HG02759 (cell line): ENCODE measurements around the gene ETV6.

Source experiments
- ATAC-seq: cut with Tn5 transposase; IDR thresholded peaks from one replicate; pipeline ENCODE4 v1.9.1; 2021; ENCODE audit warnings: mild to moderate bottlenecking, moderate library complexity; ENCODE audit not compliant: unreplicated experiment

The ETV6 gene

DNA sequence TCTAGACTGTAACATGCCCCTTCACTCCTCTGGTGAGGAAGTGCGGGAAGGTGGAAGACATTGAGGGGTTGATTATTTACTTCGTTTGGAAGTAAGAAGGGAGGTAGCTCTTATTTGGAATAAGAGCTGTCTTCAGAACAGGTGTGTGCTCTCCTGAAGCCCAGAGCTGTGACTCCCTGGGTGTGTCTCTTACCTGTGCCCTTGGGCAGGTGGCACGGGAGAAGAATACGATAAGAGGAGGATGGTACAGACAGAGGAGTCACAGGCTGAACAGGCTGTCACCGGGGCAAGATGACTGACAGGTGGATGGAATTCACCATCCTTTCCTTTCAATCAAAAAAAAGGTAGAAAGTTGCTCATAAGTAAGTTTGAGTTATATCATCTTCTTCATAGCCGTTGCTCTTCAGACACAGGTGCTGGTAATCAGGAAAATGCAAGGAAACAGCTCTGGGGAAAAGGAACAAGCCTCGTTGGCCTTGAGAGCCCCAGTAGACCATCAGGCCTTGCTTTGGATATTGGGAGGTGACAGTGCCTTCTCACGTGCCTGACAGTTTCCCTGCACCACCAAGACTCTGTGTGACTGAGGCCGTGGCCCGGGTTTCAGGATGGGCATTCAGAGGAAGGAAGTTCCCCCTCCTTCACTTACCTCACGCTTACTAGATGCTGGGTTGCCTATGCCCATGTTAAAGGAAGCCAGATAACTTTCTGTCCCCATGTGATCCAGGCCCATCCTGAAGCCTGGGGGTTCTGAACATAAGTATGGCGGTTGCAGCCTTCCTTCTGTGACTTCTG is 120.4 kb downstream of the ETV6 start:
- ATAC-seq: no peak

DNA sequence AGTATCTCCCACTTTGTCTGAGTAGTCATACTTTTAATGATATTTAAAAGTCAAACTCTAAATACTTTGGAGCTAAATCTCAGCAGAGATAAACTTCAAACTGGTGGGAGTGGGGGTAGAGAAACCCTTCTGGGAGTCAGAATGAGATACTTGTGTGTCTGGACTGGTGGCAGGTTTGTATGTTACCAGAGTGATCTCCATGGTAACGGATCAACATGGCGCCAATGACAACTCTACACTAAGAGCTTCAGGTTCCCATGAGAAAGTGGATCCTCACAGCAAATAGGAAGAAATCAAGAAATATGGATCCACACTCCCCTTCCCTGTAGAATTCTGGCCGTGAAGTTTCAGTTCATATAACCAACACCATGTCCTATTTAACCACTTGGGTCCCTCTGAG is 121.9 kb downstream of the ETV6 start:
- no peak for ATAC-seq

DNA sequence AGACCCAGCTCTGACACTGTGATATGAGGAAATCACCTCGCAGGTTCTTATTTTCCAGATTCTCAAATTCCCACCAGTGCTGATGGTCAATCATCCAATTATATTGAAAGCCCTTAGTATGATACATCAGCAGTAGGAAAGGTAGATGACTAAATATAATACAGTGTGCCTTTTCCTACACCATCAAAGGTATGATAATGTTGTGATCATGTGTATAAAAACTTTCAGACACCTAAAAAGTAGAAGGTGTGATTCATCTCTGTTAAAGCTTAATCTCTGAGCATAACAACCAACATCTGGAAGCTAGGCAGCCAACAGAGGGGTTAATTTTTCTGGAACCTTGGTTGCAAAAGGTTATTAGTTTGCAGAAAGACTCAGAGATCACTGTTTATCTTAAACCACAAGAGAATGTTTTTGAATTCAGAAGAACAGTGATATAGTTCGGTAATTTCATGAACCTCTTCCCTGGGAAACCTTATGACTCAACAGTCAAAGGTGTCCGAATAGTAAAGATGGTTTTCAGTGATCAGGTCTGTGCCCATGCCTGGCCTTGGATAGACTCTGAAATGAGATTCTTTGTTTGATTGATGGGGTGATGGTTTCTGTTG is 122.5 kb downstream of the ETV6 start:
- peak; percentile 48 for ATAC-seq

DNA sequence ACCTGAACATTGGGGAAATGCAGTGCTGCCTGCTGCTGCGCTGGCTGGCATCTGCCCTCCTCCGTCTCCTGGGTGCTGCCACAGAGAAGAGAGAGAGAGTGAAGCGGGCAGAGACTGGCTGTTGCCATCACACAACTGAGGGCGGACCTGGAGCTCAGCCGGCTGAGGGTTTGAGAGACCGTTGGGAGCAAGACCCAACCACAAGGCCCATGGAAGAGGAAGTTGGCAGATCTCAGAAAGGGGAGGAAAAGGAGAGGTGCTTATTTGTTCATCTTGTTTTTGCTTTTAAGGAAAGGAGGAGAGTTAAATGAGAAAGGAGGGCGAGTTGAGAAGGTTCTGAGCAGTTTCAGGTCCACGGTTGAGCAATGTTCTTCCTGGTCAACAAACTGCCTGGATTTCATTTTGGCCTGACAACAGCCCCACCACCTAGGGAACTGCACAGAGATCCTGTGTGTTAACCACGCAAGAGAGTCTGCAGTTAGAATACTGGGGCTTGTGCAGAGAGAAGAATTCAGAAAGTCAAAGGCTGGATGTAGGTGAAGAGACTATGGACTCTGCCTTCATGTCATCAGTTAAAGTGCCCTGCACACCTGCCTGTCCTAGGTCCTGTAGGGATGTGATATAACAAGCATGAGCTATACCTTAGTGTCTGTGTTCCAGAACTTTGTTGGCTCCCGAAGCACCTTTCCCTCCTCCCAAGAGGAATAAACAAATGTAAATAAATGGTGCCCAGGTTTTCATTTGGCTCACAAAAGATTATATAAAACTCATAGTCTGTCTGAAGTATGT is 124.6 kb downstream of the ETV6 start:
- ATAC-seq: no peak

DNA sequence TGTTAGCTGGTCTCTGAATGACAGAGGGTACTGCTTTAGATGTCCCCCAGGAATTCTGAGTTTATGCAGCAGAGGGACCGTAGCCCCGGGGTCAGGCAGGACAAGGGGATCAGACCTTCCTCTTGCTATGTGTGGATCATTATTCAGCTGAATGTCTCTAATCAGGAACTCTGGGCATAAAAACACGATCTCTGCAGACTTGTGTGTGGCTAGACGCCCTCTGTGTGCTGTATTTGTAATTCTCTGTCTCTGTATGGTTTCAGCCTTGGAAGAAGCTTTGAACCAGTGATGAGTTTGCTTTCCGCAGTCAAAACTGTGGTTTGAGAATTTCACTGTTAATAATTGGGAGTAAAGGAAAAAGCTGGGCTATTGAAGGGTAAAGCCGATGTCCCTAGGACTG is 125.3 kb downstream of the ETV6 start:
- no peak for ATAC-seq

DNA sequence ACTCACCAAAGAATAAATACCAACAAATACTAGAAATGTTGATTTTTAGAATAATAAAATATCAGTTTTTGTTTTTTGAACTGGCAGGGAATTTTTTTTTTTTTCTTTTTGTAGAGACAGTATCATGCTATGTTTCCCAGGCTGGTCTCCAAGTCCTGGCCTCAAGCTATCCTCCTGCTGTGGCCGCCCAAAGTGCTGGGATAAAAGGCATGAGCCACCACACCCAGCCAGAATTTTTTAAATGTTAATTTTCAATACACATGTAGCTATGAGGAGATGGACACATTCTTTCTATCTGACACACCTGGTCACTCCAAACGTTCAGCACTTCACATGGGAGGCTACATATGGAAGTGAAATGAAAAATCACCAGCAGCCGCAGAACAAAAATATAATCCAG is 126.8 kb downstream of the ETV6 start:
- no peak for ATAC-seq

DNA sequence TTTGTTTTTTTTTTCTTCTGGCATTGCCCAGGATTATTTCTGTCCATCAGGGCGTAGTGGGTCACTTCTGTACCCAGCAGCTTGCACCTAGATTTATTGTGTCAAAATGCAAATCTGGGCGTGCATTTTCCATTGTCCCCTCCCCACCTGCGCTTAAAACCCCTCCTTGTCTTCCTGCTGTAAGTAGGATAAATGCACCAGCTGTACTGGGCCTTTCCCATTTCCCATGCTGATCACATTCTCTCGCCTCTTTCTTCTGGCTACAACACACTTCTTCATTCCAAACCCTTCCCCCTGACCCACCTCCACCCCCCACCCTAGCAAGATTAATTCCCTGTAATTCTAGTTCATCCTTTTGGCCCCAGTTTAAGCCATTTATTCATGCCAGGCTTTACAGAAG is 128.0 kb downstream of the ETV6 start:
- no peak for ATAC-seq

DNA sequence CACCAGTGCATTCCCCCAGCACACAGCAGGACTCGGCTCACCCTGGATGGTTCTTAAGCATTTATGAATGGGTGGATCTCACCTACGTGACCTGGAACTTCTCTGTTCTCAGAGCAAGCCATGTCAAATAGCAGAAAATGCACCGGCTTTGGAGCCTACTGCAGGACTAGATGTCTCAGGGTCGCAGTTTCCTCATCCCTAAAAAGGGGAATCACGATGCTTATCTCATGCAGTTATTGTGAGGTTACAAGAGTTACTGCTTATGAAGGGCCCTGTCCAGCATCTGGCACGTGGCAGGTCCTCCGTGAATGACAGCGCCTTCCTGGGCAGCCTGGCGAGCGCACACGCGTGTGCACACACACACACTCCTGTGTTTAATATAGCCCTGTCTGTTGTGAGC is 128.5 kb downstream of the ETV6 start:
- ATAC-seq: no peak

DNA sequence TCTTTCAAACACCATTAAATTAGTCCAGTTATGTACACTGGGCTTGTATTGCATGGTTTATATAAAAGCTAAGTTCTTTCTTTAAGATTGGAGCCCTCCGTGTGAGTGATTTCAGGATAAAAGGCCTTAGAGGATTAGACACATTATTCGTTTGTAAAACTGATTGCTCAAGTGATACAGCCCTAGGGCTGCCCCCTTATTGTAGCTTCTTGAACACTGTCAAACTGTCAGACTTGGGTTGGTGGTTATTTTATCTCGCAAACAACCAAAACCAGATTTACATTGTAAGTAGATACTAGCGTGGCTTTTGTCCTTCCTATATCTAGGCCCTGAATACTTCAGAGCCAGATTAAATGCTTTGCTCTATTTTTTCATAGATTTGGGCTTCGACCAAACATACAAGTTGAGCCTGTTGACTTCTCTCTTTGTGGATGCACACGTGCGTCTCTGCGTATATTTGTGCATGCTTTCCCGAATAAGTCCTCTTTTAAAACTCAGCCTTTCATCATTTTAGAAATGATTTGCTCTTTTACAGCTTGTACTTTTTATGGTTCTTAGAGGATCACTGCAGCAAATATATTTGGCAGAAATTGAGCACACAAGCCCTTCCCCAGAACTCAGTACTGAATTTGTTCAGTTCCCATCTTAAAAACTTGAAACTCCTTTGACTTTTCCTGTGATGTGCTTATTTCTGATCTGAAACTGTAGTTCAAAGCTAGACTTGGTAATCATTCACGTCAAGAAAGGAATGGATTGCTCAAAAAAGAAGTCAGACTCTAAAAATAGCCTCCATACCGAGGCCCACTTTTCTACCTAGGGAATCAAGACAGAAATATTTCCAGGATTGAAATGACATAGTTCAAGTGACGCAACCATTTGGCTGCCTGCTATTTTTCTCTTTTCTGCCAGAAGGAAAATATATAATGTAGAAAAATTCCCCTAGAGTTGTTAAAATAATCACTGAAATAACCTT is 129.5 kb downstream of the ETV6 start:
- no peak for ATAC-seq

DNA sequence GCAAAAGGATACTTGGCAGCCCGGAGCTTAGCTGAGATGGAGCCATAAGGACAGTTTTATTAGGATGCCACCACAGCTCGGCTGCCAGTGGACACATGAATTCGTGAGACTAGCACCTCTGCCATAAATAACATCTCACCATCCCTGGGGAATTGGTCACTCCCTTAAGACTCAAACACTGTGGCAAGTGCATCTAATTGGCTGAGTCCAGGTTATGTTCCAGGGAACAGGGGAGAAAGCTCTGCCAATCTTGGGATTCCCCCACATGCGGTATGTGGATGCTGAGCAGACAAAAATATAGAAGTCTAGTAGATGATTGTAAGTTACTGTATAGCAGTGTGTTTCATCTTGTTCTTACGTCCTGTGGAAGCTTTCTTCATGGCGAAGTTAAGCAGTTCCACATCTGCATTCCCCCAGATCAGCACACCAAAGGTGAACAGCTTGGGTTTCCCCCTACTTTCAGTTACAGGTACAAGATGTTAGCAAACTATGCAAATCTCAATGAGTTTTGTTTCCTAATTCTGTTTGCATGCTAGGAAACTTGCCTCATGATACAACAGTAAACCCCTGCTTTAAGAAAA is 131.1 kb downstream of the ETV6 start:
- peak; percentile 83 for ATAC-seq

DNA sequence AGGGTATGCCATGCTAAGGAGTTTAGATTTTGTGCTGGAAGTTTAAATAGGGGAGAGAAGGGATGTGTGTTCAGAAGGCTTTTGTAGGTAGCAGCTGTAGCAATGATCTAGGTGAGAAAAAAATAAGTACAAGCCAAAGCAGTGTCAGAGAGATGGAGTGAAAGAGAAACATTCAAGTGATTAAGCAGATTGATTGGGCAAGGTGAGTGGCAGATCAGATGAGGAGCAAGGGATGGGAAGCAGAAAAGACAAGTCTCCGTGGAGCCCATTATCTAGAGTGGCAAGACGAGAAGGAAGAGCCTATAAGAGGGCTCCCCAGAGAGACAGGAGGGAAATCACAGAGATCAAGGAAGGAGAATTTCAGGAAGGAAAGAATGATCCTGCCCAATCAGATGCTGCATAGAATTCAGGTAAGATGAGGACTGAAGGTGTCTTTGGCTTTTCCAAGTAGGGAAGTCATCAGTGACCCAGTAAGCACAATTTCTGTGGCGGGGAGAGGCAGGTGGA is 133.5 kb downstream of the ETV6 start:
- no peak for ATAC-seq

DNA sequence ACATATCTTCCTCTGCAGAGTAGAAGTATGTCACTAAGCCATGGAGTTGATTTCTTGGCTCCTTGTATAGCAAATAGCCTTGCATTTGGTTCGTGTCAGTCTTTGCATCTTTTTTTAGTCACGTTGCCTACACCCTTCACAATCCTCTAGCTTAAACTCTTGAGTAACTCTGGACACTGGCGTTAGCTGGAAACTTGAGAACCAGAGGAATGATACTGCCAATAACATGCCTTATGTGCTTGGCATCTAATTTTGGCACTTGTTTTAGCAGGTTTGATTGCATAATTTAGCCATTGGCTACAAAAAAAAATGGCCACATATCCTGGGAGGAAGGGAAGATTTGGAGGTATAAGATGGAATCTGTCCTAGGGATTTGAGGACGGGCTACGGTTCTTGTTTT is 136.2 kb downstream of the ETV6 start:
- no peak for ATAC-seq

DNA sequence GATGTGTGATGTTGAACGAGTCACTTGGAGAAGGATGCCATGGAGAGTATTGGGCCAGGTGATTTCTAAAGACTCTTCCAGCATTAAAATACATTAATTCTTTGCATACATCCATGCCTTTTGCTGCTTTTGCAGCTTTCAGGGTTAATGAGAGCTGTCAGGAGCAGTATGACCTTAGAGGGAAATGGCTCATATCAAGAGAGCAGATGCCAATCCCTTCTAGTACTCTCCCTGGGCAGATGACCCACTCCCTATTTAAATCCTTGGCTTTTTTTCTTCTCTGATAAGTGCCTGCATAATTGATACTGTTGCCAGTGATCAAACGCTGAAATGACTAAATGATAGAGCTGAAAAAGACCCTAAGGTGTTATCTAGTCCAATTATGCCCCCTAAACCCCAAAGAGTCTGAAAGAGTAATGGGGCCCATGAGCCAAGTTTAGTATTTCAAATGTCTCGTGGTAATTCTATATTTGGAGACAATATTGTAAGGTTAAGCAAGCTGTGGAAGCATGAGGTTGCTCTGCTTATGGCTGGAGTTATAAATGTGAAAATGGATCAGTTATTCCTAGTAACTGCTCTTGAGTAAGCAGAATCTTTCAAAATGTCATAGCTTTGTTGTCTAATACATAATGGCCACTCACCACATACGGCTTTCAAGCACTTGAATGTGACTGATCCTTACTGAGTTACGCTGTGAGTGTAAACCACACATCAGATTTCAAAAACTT is 137.3 kb downstream of the ETV6 start:
- no peak for ATAC-seq

DNA sequence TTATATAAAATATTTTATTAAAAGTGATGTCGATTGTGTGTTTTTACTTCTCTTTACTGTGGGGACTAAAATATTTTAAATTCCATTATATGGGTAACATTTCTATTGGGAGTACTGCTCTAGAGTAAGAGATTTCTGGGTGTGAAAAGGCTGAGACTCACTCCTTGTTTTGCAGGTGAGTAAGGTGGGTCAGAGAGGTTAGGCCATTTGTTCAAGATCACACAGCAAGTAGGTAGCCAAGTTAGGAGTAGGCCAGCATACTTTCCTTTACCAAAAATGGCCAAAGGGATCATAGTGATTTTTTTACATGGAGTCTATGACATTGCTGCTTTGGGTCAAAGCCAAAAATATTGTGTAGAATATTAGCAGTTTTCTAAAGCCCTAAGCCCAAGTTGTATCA is 138.0 kb downstream of the ETV6 start:
- ATAC-seq: no peak

DNA sequence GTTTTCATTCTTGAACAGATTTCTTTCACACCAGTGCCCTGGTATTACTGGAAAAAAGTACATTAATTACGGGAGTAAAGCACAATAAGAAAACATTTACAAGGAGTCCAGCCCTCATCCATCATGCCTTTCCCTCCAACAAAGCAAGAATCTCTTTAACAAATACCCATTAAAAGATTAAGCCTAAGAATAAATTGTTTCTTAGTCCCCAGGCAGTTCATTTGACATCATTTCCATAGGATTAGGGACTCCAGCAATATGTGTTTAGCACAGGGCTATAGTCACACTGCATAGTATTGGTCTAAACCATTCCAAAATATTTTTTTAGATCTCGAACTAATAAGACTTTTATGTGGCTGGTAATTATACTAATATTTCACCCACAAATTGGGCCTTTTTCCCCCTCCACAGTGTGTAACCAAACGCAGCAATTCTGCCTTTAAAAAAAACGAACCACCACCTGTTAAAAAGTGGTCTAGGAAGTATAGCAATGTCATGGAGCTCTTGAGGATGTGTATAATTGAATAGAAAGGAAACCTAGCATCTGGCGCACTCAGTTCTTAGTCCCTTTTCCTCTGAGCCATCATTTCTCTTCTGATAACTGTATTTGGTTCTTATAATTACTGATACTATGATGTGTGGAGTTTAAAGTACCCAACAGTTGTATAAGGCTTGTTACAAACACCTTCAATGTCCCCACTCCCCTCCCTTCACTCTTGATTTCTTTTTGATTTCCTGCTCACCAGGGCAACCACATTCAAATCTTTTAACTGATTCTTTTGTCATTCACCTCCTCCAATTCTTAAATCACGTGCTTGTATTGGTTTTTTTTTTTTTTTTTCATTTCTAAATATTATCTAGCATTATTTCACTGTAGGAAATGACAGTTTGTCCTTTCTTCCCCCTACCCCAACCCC is 138.7 kb downstream of the ETV6 start:
- ATAC-seq: no peak

DNA sequence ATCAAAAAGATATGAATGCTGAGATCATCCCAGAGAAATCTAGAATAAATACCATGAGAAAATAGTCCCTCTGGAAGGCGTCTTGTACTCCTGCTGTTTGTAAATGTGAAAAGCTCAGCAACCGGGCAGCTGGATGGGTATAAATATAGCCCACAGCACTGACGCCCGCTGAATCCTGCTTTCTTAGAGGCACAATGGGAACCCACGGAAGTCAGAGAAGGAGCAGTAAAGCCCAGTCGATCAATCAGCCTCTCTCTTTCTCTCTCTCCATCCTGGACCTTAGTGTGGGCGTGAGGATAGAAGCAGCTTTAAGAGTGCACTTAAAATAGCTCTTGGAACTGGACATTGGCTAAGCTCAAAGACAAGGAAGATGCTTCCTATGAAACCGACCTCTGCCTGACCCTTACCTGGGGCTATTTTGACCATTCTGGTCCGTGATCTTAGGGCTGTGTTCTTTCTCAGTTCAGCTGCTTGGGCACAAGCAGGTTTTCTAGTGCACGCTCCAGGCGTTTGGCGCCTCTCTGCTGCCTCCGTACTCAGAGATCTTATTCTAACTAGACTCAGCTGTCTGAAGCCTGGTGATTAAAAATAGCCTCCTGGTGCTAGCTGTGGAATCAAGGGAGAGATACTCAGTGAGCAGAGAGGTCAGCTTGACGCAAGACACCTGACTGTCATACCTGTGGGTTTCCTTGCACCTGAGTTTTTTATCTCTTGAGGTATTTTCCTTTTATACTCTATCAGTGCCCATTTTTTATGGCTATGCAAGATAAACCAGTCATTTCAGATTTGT is 144.6 kb downstream of the ETV6 start:
- no peak for ATAC-seq

DNA sequence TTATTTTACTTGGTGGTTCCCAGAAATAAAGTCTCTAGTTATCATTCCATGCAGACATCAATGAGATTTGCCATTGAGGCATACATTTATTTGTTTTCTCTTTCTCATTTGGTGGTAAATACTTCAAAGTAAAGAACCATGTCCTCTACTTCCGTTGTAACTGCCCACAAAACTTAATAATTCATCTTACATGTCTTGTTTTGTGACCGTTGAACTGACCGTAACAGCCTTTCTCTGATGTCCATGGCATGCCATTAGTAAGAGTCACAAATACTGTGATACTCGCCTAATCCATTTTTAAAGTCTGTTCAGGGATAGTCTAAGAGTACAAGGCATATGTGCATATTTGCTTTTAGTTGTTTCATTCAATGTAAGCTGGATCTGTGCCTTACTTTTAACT is 145.3 kb downstream of the ETV6 start:
- ATAC-seq: no peak
